Measurements from ENCODE around the gene LIMS2. TPM values are rescaled to one million over a fixed set of nuclear protein-coding genes. Genes with fewer than 3 reads are reported as not detected.

Gene LIMS2
- total RNA-seq, 1 donor from 2014 or later = 44.2 TPM

- TF ChIP-seq POLR2AphosphoS5 (IDR thresholded peaks at IDR 0.05; ENCODE audit: insufficient read depth in 1 of 2, low read depth in 1 of 2) = no peak
- TF ChIP-seq POLR2A (IDR thresholded peaks at IDR 0.05) = no peak
- TF ChIP-seq CTCF (IDR thresholded peaks at IDR 0.05) = no peak
- no peak overlapping the region for H3K27ac ChIP-seq
- H3K27me3 ChIP-seq = no peaks in the 10 kb centered on the region
- DNase-seq (ENCODE audit: extremely low spot score in 2 of 2) = peak; percentile 69 to 95
- H3K4me1 ChIP-seq = no peaks in the 10 kb centered on the region
- intact Hi-C loops (cut with DNase I) = no loop called here
- no peaks in the 10 kb centered on the region for H3K9me3 ChIP-seq
- H3K4me3 ChIP-seq = no peak overlapping the region
- no peaks in the 10 kb centered on the region for H3K36me3 ChIP-seq
Measured at GRCh38 chr2:127592761-127593227, 82.5 kb downstream of the LIMS2 start.

GRCh38 chr2:127591221-127591923, 84.0 kb downstream of the LIMS2 start:
- Histone ChIP-seq H3K9me3 (no peaks in the 10 kb centered on the region), H3K4me3 (no peak overlapping the region), H3K27ac (no peak overlapping the region), H3K27me3 (no peaks in the 10 kb centered on the region), H3K36me3 (no peaks in the 10 kb centered on the region), H3K4me1 (no peaks in the 10 kb centered on the region)
- TF ChIP-seq POLR2AphosphoS5 (IDR thresholded peaks at IDR 0.05; ENCODE audit: insufficient read depth in 1 of 2, low read depth in 1 of 2) (no peak), CTCF (IDR thresholded peaks at IDR 0.05) (peak in 2 of 3 experiments; percentile 52 to 65), POLR2A (IDR thresholded peaks at IDR 0.05) (no peak)
- intact Hi-C loops (cut with DNase I) = no loop called here
- peak; percentile 49 to 81 for DNase-seq (ENCODE audit: extremely low spot score in 2 of 2)

- no peak for TF ChIP-seq POLR2AphosphoS5 (IDR thresholded peaks at IDR 0.05; ENCODE audit: insufficient read depth in 1 of 2, low read depth in 1 of 2)
- TF ChIP-seq POLR2A (IDR thresholded peaks at IDR 0.05) = no peak
- no peak for TF ChIP-seq CTCF (IDR thresholded peaks at IDR 0.05)
- Histone ChIP-seq H3K4me3 (no peak overlapping the region), H3K9me3 (no peaks in the 10 kb centered on the region), H3K4me1 (no peaks in the 10 kb centered on the region), H3K27ac (no peak overlapping the region), H3K36me3 (no peaks in the 10 kb centered on the region), H3K27me3 (no peaks in the 10 kb centered on the region)
- intact Hi-C loops (cut with DNase I) = no loop called here
- DNase-seq (ENCODE audit: extremely low spot score in 2 of 2) = peak in 1 of 2 donors; percentile 77
Measured at GRCh38 chr2:127590386-127591190, 84.7 kb downstream of the LIMS2 start.

DNA sequence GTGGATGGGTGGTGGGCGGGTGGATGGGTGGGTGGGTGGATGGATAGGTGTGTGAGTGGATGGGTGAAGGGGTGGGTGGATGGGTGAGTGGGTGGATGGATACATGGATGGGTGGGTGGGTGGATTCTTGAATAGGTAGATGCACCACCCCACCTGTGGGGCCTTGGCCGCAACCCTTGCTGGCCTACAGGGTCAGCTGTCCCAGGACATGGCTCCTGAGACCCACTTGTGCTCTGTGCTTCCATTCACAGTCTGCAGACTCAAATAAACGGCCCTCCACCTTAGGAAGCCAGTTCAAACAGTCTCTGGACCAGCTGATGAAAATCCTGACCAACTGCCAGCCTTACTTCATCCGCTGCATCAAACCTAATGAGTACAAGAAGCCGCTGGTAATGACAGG, 85.5 kb downstream of the LIMS2 start:
- H3K9me3 ChIP-seq = no peaks in the 10 kb centered on the region
- no peak overlapping the region for H3K4me3 ChIP-seq
- intact Hi-C loops (cut with DNase I) = no loop called here
- H3K27ac ChIP-seq = no peak overlapping the region
- no peaks in the 10 kb centered on the region for H3K4me1 ChIP-seq
- TF ChIP-seq POLR2AphosphoS5 (IDR thresholded peaks at IDR 0.05; ENCODE audit: insufficient read depth in 1 of 2, low read depth in 1 of 2) (no peak), CTCF (IDR thresholded peaks at IDR 0.05) (no peak), POLR2A (IDR thresholded peaks at IDR 0.05) (no peak)
- peak in 1 of 2 donors; percentile 67 for DNase-seq (ENCODE audit: extremely low spot score in 2 of 2)
- H3K36me3 ChIP-seq = no peaks in the 10 kb centered on the region
- no peaks in the 10 kb centered on the region for H3K27me3 ChIP-seq
